PC-3 (cell line): Measurements from ENCODE around the gene FPGS. TPM values are rescaled to one million over a fixed set of nuclear protein-coding genes. Genes with fewer than 3 reads are reported as not detected.

ENCODE experiments used
- ATAC-seq: fragments of 200-7000 bp; cut with Tn5 transposase; 2 replicates; pipeline ENCODE4 v1.9.1; 2020; ENCODE audit warnings: mild to moderate bottlenecking, moderate library complexity
- BruUV-seq: library from RNA; stranded (reverse); fragments of 400-500 nt; replicated peaks from 2 replicates; lab custom pipeline; 2021; lab: Mats Ljungman, UMichigan
- CTCF ChIA-PET: fragments of 300-600 bp; sonication (Branson Sonifier 250); formaldehyde crosslinking; loops from one replicate; lab custom pipeline; 2022; ENCODE audit warnings: antibody characterized with exemption; lab: Charles Lee
- POLR2A ChIA-PET: fragments of 300-600 bp; sonication (Branson Sonifier 250); formaldehyde crosslinking; loops from one replicate; lab custom pipeline; 2022; ENCODE audit warnings: antibody characterized with exemption; ENCODE audit not compliant: unreplicated experiment; lab: Charles Lee
- DNase-seq: peaks from one replicate; pipeline ENCODE4 v3.0.0-alpha.2; 2015
- H2AFZ ChIP-seq: fragments of 300-600 bp; sonication (generic); 2 replicates; pipeline ENCODE4 v1.6.0; 2016; ENCODE audit warnings: antibody characterized with exemption, low read length
- H3F3A ChIP-seq: fragments of 300-600 bp; sonication (generic); one replicate; pipeline ENCODE4 v1.6.0; 2017; ENCODE audit warnings: antibody characterized with exemption, low read length, control low read depth, mild to moderate bottlenecking; ENCODE audit not compliant: unreplicated experiment
- H3K27ac ChIP-seq: fragments of 300-600 bp; sonication (generic); 2 replicates; pipeline ENCODE4 v1.5.1; 2016; ENCODE audit warnings: mild to moderate bottlenecking, low read length
- H3K27me3 ChIP-seq: fragments of 300-600 bp; sonication (generic); 2 replicates; pipeline ENCODE4 v1.6.1; 2016; ENCODE audit warnings: low read length, mixed read lengths
- H3K36me3 ChIP-seq: fragments of 300-600 bp; sonication (generic); 2 replicates; pipeline ENCODE4 v1.6.1; 2016; ENCODE audit warnings: low read depth, mixed run types, low read length, mixed read lengths
- H3K4me1 ChIP-seq: fragments of 300-600 bp; sonication (generic); 2 replicates; pipeline ENCODE4 v1.5.1; 2016; ENCODE audit warnings: low read length; ENCODE audit not compliant: insufficient read depth
- H3K4me2 ChIP-seq: fragments of 300-600 bp; sonication (generic); 2 replicates; pipeline ENCODE4 v1.6.0; 2016; ENCODE audit warnings: low read length
- H3K4me3 ChIP-seq: fragments of 300-600 bp; sonication (generic); 2 replicates; pipeline ENCODE4 v1.5.1; 2016; ENCODE audit warnings: mild to moderate bottlenecking, low read length, mixed read lengths
- H3K79me2 ChIP-seq: fragments of 300-600 bp; sonication (generic); 2 replicates; pipeline ENCODE4 v1.6.1; 2017; ENCODE audit warnings: low read length, mixed read lengths
- H3K9ac ChIP-seq: fragments of 300-600 bp; sonication (generic); 2 replicates; pipeline ENCODE4 v1.6.0; 2016; ENCODE audit warnings: mild to moderate bottlenecking, low read length
- H3K9me2 ChIP-seq: fragments of 300-600 bp; sonication (generic); replicated peaks from 2 replicates; pipeline ENCODE4 v1.6.1; 2016; ENCODE audit warnings: mixed run types, low read length, mixed read lengths
- H3K9me3 ChIP-seq: fragments of 300-600 bp; sonication (generic); 2 replicates; pipeline ENCODE4 v1.6.1; 2016; ENCODE audit warnings: low read length, mixed read lengths
- H4K20me1 ChIP-seq: fragments of 300-600 bp; sonication (generic); 2 replicates; pipeline ENCODE4 v1.6.1; 2016; ENCODE audit warnings: low read length, mixed read lengths
- EZH2 ChIP-seq: fragments of 300-600 bp; sonication (generic); IDR thresholded peaks from one replicate; pipeline ENCODE4 v1.6.1; 2017; ENCODE audit warnings: antibody characterized with exemption, mild to moderate bottlenecking, low read length; ENCODE audit not compliant: unreplicated experiment
- EZH2phosphoT487 ChIP-seq: fragments of 300-600 bp; sonication (generic); IDR thresholded peaks from 2 replicates; pipeline ENCODE4 v1.6.1; 2018; ENCODE audit warnings: mild to moderate bottlenecking, antibody characterized with exemption, low read length, borderline replicate concordance
- intact Hi-C: fragments of 100-400 bp; cut with micrococcal nuclease; formaldehyde crosslinking; loops from 2 replicates; pipeline ENCODE4 v1.9.0; 2023
- total RNA-seq: library from RNA; depleted of rRNA; stranded (reverse); fragments of >200 nt; gene quantifications from 2 replicates; pipeline ENCODE4 v1.2.3, GENCODE V29; 2014
- TF ChIP-seq, protein P1 (sequence below): fragments of 300-600 bp; sonication (generic); conservative IDR thresholded peaks from 2 replicates; pipeline ENCODE4 v1.5.1; 2017; ENCODE audit warnings: antibody characterized with exemption, low read depth, mild to moderate bottlenecking, low read length

Gene FPGS
- total RNA-seq, 1 experiment from 2014 or later, result 78.5 TPM

DNA sequence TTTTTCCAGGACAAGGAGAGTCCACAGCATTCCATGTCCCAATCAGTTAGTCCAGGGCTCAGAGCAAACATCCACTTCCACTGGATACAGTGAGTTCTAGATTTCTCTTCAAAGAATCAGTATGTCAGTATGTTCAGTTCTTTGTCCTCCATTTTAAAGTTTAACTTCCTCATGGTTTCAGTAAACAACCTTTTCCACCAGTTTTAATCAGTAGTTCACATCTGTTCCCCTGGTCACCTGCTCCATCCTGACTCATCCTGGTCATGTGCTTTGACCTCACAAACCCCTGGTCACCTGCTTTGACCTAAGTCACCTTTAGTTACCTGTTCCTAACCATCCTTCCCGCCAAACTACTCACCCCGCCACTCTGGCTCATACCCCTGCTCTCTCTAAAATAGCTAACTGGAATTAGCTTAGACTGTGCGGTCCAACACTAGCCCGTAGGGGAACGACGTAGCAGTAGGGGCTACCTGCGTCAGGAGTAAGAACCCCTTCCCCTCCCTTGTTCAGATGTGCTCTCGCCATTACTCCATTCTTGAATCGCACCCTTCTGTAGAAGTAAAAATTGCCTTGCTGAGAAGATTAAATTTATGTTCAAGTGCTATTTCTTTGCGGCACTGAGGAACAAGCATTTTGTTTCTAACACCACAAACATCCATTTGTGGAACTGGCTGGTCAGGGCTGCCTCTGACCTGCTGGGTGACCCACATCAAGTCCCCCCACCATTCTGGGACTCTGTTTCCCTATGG, 46.2 kb downstream of the FPGS start:
- Histone ChIP-seq H3F3A (no peaks in the 10 kb centered on the region), H3K9me2 (no peaks in the 10 kb centered on the region), H3K9me3 (0 out of 2 replicates have a peak, but pooled peaks cover 7% of the 10 kb centered on the region), H3K36me3 (no peaks in the 10 kb centered on the region), H3K4me3 (no peak overlapping the region), H3K79me2 (no peaks in the 10 kb centered on the region), H3K4me1 (no peaks in the 10 kb centered on the region), H3K27me3 (no peaks in the 10 kb centered on the region), H3K27ac (no peak overlapping the region), H4K20me1 (no peaks in the 10 kb centered on the region), H3K4me2 (no peak overlapping the region), H3K9ac (no peak overlapping the region), H2AFZ (no peak overlapping the region)
- POLR2A ChIA-PET, result no interaction called here
- intact Hi-C loops, result no loop called here
- no peak for DNase-seq
- TF ChIP-seq EZH2, result no peak
- no peak for TF ChIP-seq EZH2phosphoT487
- TF ChIP-seq, protein P1, sequence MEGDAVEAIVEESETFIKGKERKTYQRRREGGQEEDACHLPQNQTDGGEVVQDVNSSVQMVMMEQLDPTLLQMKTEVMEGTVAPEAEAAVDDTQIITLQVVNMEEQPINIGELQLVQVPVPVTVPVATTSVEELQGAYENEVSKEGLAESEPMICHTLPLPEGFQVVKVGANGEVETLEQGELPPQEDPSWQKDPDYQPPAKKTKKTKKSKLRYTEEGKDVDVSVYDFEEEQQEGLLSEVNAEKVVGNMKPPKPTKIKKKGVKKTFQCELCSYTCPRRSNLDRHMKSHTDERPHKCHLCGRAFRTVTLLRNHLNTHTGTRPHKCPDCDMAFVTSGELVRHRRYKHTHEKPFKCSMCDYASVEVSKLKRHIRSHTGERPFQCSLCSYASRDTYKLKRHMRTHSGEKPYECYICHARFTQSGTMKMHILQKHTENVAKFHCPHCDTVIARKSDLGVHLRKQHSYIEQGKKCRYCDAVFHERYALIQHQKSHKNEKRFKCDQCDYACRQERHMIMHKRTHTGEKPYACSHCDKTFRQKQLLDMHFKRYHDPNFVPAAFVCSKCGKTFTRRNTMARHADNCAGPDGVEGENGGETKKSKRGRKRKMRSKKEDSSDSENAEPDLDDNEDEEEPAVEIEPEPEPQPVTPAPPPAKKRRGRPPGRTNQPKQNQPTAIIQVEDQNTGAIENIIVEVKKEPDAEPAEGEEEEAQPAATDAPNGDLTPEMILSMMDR, result no peak
- no peak for ATAC-seq
- no TSS peak for BruUV-seq
- CTCF ChIA-PET, result no interaction called here

DNA sequence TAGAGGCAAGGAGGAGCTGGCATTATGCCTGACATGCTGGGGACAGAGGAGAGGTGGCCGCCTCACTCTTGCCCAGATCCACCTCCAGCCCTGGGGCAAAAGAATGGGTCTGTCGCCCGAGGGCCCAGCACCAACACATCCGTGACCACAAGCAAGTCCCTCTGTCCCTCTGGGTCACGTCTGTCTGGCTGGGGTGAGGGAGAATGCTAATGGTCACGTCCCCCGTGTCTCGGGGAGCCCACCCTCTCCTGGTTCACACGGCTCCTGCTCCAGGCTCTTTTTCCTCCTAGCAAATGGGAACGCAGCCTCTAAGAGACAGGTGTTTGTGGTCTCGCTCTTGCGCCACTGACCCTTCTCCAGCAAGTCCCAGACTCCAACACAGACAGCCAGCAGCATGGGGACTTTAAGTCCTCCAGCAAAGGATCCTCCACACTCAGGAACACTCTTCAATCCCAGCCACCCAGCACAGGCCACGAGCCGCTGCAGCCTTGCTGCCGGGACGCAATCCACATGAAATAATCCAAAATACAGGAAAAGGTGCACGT, 47.7 kb downstream of the FPGS start:
- no peak overlapping the region for H3K9ac ChIP-seq
- CTCF ChIA-PET, result no interaction called here

More for the DNA sequence above, 47.7 kb downstream of the FPGS start:
- no TSS peak for BruUV-seq
- POLR2A ChIA-PET, result interaction anchor here (0.7 kb wide), 1 partner anchor 155 kb away, joined by 9 read pairs; no protein-coding TSS in a partner anchor
- Histone ChIP-seq H3K9me3 (0 out of 2 replicates have a peak, but pooled peaks cover 7% of the 10 kb centered on the region), H2AFZ (no peak overlapping the region), H3K79me2 (no peaks in the 10 kb centered on the region), H3K36me3 (no peaks in the 10 kb centered on the region), H3K9me2 (no peaks in the 10 kb centered on the region), H3K4me2 (no peak overlapping the region), H3K27ac (no peak overlapping the region), H3K27me3 (no peaks in the 10 kb centered on the region), H3F3A (no peaks in the 10 kb centered on the region), H4K20me1 (no peaks in the 10 kb centered on the region), H3K4me3 (no peak overlapping the region), H3K4me1 (no peaks in the 10 kb centered on the region)
- intact Hi-C loops, result no loop called here
- ATAC-seq (no peak), DNase-seq (no peak)
- TF ChIP-seq EZH2phosphoT487 (no peak), EZH2 (no peak)
- TF ChIP-seq, protein P1, result no peak
